Cardiac muscle cell (in vitro differentiated cells and primary cell): ENCODE measurements around the gene PPP1R3F. TPM values are rescaled to one million over a fixed set of nuclear protein-coding genes. Genes with fewer than 3 reads are reported as not detected.

Experiments used
- DNase-seq, 2 donors: peaks; one replicate each; pipeline versions ENCODE4 v3.0.0 to v3.0.0-alpha.2; 2010 to 2017; ENCODE audit warnings: low read depth in 1 of 2, low spot score in 1 of 2
- H3K27ac ChIP-seq: fragments of 200-600 bp; sonication (generic); 2 replicates; pipeline ENCODE4 v1.5.1; 2016
- H3K27me3 ChIP-seq: fragments of 200-600 bp; sonication (generic); 2 replicates; pipeline ENCODE4 v1.6.0; 2016; ENCODE audit warnings: control low read depth
- H3K36me3 ChIP-seq: fragments of 200-600 bp; sonication (generic); 2 replicates; pipeline ENCODE4 v1.5.1; 2016; ENCODE audit warnings: control low read depth
- H3K4me1 ChIP-seq: fragments of 200-600 bp; sonication (generic); 2 replicates; pipeline ENCODE4 v1.8.1; 2017; ENCODE audit warnings: low read depth, mild to moderate bottlenecking, mixed run types
- H3K4me3 ChIP-seq: fragments of 200-600 bp; sonication (generic); 2 replicates; pipeline ENCODE4 v1.5.1; 2016; ENCODE audit warnings: mild to moderate bottlenecking
- H3K9me3 ChIP-seq: fragments of 200-600 bp; sonication (generic); 2 replicates; pipeline ENCODE4 v1.5.1; 2017; ENCODE audit warnings: low read depth, mild to moderate bottlenecking, control low read depth
- CTCF ChIP-seq: IDR thresholded peaks from 2 replicates; pipeline ENCODE4 v1.5.1; 2012; ENCODE audit warnings: low read depth, mild to moderate bottlenecking, low read length
- polyA plus RNA-seq: library from polyadenylated mRNA; unstranded; fragments of >200 nt; fragmentation: Nextera tagmentation; extraction: Ambion mirVana; gene quantifications from 2 replicates; pipeline ENCODE4 v1.2.1, GENCODE V29; 2016
- total RNA-seq: library from RNA; depleted of rRNA; stranded (reverse); fragments of >200 nt; gene quantifications from 2 replicates; pipeline ENCODE4 v1.2.3, GENCODE V29; 2016

The PPP1R3F gene
- 32.6 and 36.0 TPM in 2 replicates for total RNA-seq
- polyA plus RNA-seq: 24.4 and 28.3 TPM in 2 replicates

DNA sequence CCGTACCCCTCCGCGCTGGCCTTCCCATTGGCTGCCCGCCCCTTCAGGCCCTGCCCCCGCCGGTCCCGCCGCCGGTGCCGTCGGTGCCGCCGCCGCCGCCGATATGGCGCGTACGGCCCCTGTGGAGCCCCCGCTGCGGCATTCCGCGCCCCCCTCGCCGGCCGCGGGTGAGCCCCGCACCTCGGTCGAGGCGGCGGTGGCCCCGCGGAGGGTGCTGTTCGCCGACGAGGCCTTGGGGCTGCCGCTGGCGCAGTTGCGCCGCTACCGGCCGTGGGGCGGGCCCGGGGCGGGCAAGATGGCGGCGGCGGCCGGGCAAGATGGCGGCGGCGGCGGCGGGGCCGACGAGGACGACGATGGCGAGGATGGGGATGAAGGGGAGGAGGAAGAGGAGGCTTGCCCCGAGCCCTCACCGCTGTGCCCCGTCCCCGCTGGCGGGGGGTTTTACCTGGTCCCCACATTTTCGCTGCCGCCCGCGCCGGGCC lies at the start of gene PPP1R3F:
Gene PPP1R3F (plus strand): TSS at position 27 of the 482 bp plus-strand sequence. CDS start 77 bp downstream, at position 104.
- DNase-seq: no peak

DNA sequence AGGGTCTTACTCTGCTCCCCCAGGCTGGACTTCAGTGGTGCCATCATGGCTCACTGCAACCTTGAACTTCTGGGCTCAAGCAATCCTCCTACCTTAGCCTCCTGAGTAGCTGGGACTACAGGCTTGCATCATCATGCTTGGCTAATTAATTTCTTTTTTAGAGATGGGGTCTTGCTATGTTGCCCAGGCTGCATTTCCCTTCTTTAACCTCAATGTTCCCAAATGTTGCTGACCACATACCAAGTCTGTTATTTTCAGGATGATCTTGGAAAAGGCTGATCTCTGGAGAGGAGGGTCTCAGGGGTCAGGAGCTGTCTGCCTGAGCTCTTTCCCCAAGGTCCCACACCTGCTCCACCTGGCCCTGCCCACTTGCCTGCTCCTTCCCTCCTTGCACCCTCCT lies 49.5 kb upstream of the PPP1R3F start:
- Histone ChIP-seq H3K9me3 (no peaks in the 10 kb centered on the region), H3K27ac (no peak overlapping the region), H3K4me1 (no peaks in the 10 kb centered on the region), H3K4me3 (no peak overlapping the region), H3K27me3 (no peaks in the 10 kb centered on the region), H3K36me3 (no peaks in the 10 kb centered on the region)
- TF ChIP-seq CTCF: no peak
- no peak for DNase-seq

More for the DNA sequence above, at the start of gene PPP1R3F:
- H3K9me3 ChIP-seq: no peaks in the 10 kb centered on the region
- H3K4me1 ChIP-seq: no peaks in the 10 kb centered on the region
- no peaks in the 10 kb centered on the region for H3K27me3 ChIP-seq
- H3K36me3 ChIP-seq: no peaks in the 10 kb centered on the region
- H3K4me3 ChIP-seq: peak within 1 kb of the TSS; percentile 72
- peak within 1 kb of the TSS; percentile 99 for H3K27ac ChIP-seq
- no peak for TF ChIP-seq CTCF

DNA sequence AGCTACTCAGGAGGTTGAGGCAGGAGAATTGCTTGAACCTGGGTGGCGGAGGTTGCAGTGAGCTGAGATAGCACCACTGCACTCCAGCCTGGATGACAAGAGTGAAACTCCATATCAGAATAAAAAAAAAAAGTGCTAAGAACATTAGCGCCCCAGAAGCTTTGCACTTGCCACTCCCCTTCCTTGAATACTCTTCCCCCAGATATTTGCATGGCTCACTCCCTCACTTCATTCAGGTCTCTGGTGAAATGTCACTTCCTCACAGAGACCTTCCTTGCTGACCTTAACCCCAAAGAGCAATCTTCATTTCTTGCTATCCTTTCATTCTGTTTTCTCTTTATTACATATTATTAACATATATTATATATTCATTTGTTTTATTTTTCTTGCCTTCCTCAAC lies 47.7 kb upstream of the PPP1R3F start:
- Histone ChIP-seq H3K27ac (no peak overlapping the region), H3K9me3 (no peaks in the 10 kb centered on the region), H3K36me3 (no peaks in the 10 kb centered on the region), H3K4me3 (no peak overlapping the region), H3K27me3 (no peaks in the 10 kb centered on the region), H3K4me1 (no peaks in the 10 kb centered on the region)
- no peak for TF ChIP-seq CTCF
- DNase-seq: no peak

DNA sequence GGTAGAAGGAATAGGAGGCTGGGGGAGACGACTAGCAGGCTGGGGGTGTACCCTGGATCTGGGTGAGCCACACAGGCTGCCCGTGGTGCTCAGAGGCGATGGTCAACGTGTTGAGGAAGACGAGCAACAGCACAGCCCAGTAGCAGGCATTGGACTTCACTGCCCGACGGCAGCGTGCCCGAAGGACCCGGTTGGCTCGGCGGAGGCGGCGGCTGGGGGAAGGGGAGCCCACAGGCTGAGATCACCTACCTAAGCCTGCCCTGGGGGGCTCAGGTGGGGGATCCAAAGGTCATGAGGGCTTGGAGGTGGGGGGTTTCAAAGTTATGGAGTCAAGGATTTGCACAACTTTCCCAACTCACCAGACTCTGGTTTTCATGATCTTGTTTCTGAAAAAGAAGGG lies 43.7 kb upstream of the PPP1R3F start:
- no peak for TF ChIP-seq CTCF
- Histone ChIP-seq H3K4me1 (no peaks in the 10 kb centered on the region), H3K36me3 (no peaks in the 10 kb centered on the region), H3K27me3 (no peaks in the 10 kb centered on the region), H3K9me3 (no peaks in the 10 kb centered on the region), H3K4me3 (no peak overlapping the region), H3K27ac (no peak overlapping the region)
- DNase-seq: no peak

- Histone ChIP-seq H3K36me3 (no peaks in the 10 kb centered on the region), H3K27me3 (no peaks in the 10 kb centered on the region), H3K4me1 (no peaks in the 10 kb centered on the region), H3K9me3 (no peaks in the 10 kb centered on the region), H3K27ac (no peak overlapping the region), H3K4me3 (no peak overlapping the region)
- DNase-seq: no peak
- TF ChIP-seq CTCF: no peak
These were observed 42.6 kb upstream of the PPP1R3F start for GRCh38 chrX:49226946-49227345.

DNA sequence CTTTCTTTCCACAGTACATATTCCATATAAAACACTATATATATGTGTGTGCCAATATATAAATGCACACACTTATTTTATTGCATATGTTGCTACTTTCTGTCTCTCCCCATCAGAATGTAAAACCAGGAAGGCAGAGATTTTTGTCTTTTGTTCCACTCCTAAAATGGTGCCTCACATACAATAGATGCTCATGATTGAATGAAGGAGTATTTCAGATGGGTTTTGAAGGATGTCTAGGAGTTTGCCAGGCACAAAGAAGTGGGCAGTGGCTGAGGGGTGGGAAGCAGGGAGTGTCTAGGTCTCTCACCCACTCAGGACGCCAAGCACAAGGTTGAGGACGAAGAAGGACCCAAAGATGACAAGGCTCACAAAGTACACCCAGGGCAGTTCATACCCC lies 41.9 kb upstream of the PPP1R3F start:
- no peaks in the 10 kb centered on the region for H3K4me1 ChIP-seq
- no peak for DNase-seq
- no peak overlapping the region for H3K4me3 ChIP-seq
- H3K27ac ChIP-seq: no peak overlapping the region
- no peak for TF ChIP-seq CTCF
- H3K36me3 ChIP-seq: no peaks in the 10 kb centered on the region
- H3K9me3 ChIP-seq: no peaks in the 10 kb centered on the region
- no peaks in the 10 kb centered on the region for H3K27me3 ChIP-seq
